HL-60 (cell line): ENCODE results near the gene PABPC1L.

Source experiments
- CTCF ChIP-seq: IDR thresholded peaks from one replicate; pipeline ENCODE4 v1.5.1; 2011; ENCODE audit warnings: low read length, control low read depth, inconsistent platforms; ENCODE audit not compliant: insufficient read depth
- POLR2AphosphoS5 ChIP-seq: IDR thresholded peaks from 2 replicates; pipeline ENCODE4 v1.6.1; 2012; ENCODE audit warnings: low read depth

- TF ChIP-seq CTCF (no peak), POLR2AphosphoS5 (no peak)
These were observed 48.4 kb downstream of the PABPC1L start for GRCh38 chr20:44958276-44958675.
